ENCODE measurements around the gene CATSPER2.
"Not testable (repeated sequence)": the region's sequence is repeated elsewhere in the genome, so short reads cannot be mapped to it uniquely, and the experiment has no call there.

DNA sequence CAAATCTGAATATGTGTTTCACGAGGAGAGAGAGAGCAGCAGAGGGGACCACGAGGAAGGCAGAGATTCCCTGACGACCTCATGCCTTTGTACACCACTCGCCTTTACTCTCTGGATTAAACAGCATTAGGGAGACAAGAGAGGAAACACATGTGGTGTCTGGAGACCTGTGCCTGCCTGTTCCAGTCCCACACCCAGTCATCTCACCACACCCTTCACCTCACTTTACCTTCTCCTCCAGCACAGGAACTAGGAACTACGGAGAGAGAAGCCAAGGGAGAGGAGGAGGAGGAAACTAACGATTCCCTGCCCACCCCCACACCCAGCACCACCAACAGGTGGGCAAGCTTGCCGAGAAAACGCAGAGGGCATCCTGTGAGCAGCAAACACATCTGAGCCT, 55.8 kb downstream of the CATSPER2 start:
- TF ChIP-seq, protein P1, sequence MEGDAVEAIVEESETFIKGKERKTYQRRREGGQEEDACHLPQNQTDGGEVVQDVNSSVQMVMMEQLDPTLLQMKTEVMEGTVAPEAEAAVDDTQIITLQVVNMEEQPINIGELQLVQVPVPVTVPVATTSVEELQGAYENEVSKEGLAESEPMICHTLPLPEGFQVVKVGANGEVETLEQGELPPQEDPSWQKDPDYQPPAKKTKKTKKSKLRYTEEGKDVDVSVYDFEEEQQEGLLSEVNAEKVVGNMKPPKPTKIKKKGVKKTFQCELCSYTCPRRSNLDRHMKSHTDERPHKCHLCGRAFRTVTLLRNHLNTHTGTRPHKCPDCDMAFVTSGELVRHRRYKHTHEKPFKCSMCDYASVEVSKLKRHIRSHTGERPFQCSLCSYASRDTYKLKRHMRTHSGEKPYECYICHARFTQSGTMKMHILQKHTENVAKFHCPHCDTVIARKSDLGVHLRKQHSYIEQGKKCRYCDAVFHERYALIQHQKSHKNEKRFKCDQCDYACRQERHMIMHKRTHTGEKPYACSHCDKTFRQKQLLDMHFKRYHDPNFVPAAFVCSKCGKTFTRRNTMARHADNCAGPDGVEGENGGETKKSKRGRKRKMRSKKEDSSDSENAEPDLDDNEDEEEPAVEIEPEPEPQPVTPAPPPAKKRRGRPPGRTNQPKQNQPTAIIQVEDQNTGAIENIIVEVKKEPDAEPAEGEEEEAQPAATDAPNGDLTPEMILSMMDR (conservative IDR thresholded peaks at IDR 0.05; ENCODE audit: low read length), result not testable (repeated sequence)
- TF ChIP-seq EZH2phosphoT487 (IDR thresholded peaks at IDR 0.05; ENCODE audit: borderline replicate concordance, low read depth, low read length), result not testable (repeated sequence)

Data from OCI-LY7 (cell line).